Mesenchymal stem cell (in vitro differentiated cells and primary cell): ENCODE data around the gene RNF220.
A peak's percentile ranks its signal among the peaks of the same experiment; 100 is the strongest.

Experiments
- DNase-seq: peaks from one replicate; pipeline ENCODE4 v3.0.0-alpha.2; 2013
- H2AFZ ChIP-seq: one replicate; pipeline ENCODE4 v1.6.1; 2013; ENCODE audit warnings: low read depth, mild to moderate bottlenecking, control low read depth, inconsistent platforms, low read length, moderate library complexity
- H2AK5ac ChIP-seq: 2 replicates; pipeline ENCODE4 v1.6.1; 2013; ENCODE audit warnings: low read length, moderate library complexity, mild to moderate bottlenecking, inconsistent platforms; ENCODE audit not compliant: severe bottlenecking
- H2BK120ac ChIP-seq: one replicate; pipeline ENCODE4 v1.6.1; 2013; ENCODE audit warnings: low read depth, mild to moderate bottlenecking, inconsistent platforms, low read length, moderate library complexity
- H2BK12ac ChIP-seq, 2 experiments: one replicate each; pipeline ENCODE4 v1.6.1; 2013; ENCODE audit warnings: inconsistent platforms in 2 of 2, low read length in 2 of 2, mild to moderate bottlenecking in 2 of 2, moderate library complexity in 2 of 2, control low read depth in 1 of 2
- H2BK15ac ChIP-seq: one replicate; pipeline ENCODE4 v1.6.1; 2013; ENCODE audit warnings: mild to moderate bottlenecking, low read depth, inconsistent platforms; ENCODE audit not compliant: poor library complexity, severe bottlenecking
- H2BK5ac ChIP-seq: 2 replicates; pipeline ENCODE4 v1.6.1; 2013; ENCODE audit warnings: low read depth, mild to moderate bottlenecking, low read length, control low read depth, inconsistent platforms; ENCODE audit not compliant: poor library complexity, severe bottlenecking
- H3K14ac ChIP-seq, 2 experiments: one replicate each; pipeline ENCODE4 v1.6.1; 2013; ENCODE audit warnings: inconsistent platforms in 2 of 2, low read length in 2 of 2, control low read depth in 1 of 2, mild to moderate bottlenecking in 1 of 2, moderate library complexity in 1 of 2
- H3K18ac ChIP-seq, 2 experiments: one replicate each; pipeline ENCODE4 v1.6.1; 2013; ENCODE audit warnings: inconsistent platforms in 2 of 2, low read length in 2 of 2, control low read depth in 1 of 2, low read depth in 1 of 2, mild to moderate bottlenecking in 1 of 2
- H3K23ac ChIP-seq, 2 experiments: one replicate each; pipeline ENCODE4 v1.6.1; 2013; ENCODE audit warnings: inconsistent platforms in 2 of 2, low read length in 2 of 2, mild to moderate bottlenecking in 2 of 2, moderate library complexity in 2 of 2, control low read depth in 1 of 2
- H3K27ac ChIP-seq: 2 replicates; pipeline ENCODE4 v1.5.1; 2013; ENCODE audit warnings: mild to moderate bottlenecking, moderate library complexity, low read length, control low read depth, inconsistent platforms; ENCODE audit not compliant: poor library complexity, severe bottlenecking
- H3K27me3 ChIP-seq, 2 experiments: 2 replicates each; pipeline versions ENCODE4 v1.6.1 to v1.7.0; 2013; ENCODE audit warnings: low read length in 2 of 2, mild to moderate bottlenecking in 2 of 2, moderate library complexity in 2 of 2, control low read depth in 1 of 2, inconsistent platforms in 1 of 2; ENCODE audit not compliant: control insufficient read depth in 1 of 2, insufficient read depth in 1 of 2
- H3K36me3 ChIP-seq, 2 experiments: 2 replicates each; pipeline versions ENCODE4 v1.6.1 to v1.7.0; 2013; ENCODE audit warnings: low read length in 2 of 2, control low read depth in 1 of 2, inconsistent platforms in 1 of 2, low read depth in 1 of 2, mild to moderate bottlenecking in 1 of 2; ENCODE audit not compliant: insufficient read depth in 2 of 2, control insufficient read depth in 1 of 2
- H3K4ac ChIP-seq, 2 experiments: one replicate each; pipeline ENCODE4 v1.6.1; 2013; ENCODE audit warnings: inconsistent platforms in 2 of 2, low read length in 2 of 2, mild to moderate bottlenecking in 2 of 2, moderate library complexity in 2 of 2, control low read depth in 1 of 2, low read depth in 1 of 2
- H3K4me1 ChIP-seq: 2 replicates; pipeline ENCODE4 v1.6.1; 2013; ENCODE audit warnings: low read depth, low read length, control low read depth; ENCODE audit not compliant: control insufficient read depth, insufficient read depth
- H3K4me2 ChIP-seq: 2 replicates; pipeline ENCODE4 v1.6.1; 2013; ENCODE audit warnings: low read length, mild to moderate bottlenecking, inconsistent platforms; ENCODE audit not compliant: poor library complexity, severe bottlenecking
- H3K4me3 ChIP-seq, 2 experiments: 2 replicates each; pipeline versions ENCODE4 v1.5.1 to v1.7.0; 2013; ENCODE audit warnings: low read length in 2 of 2, mild to moderate bottlenecking in 2 of 2, control low read depth in 1 of 2, low read depth in 1 of 2; ENCODE audit not compliant: insufficient read depth in 1 of 2
- H3K79me1 ChIP-seq: replicated peaks from 2 replicates; pipeline ENCODE4 v1.6.1; 2013; ENCODE audit warnings: mild to moderate bottlenecking, control low read depth, low read length, inconsistent platforms; ENCODE audit not compliant: poor library complexity, severe bottlenecking
- H3K9ac ChIP-seq: 2 replicates; pipeline ENCODE4 v1.7.0; 2013; ENCODE audit warnings: mild to moderate bottlenecking, low read length, moderate library complexity
- H3K9me3 ChIP-seq: 2 replicates; pipeline ENCODE4 v1.7.0; 2013; ENCODE audit warnings: mild to moderate bottlenecking, low read length; ENCODE audit not compliant: control insufficient read depth
- H4K8ac ChIP-seq: one replicate; pipeline ENCODE4 v1.6.1; 2013; ENCODE audit warnings: inconsistent platforms, mild to moderate bottlenecking, low read length, moderate library complexity
- H4K91ac ChIP-seq: one replicate; pipeline ENCODE4 v1.6.1; 2013; ENCODE audit warnings: mild to moderate bottlenecking, low read length, inconsistent platforms
- WGBS: methylation state at CpG from one replicate; pipeline ENCODE4 v1.1.7; 2013; ENCODE audit warnings: mixed read lengths; 5-methylcytosine and 5-hydroxymethylcytosine counted together

RNF220 gene

GRCh38 chr1:44407430-44408211 lies 2.6 kb downstream of the RNF220 start:
- peaks cover 78 to 94% of the 10 kb centered on the region in 2 experiments for H3K27me3 ChIP-seq
- H3K9ac ChIP-seq = no peak overlapping the region
- no peak overlapping the region for H3K4me3 ChIP-seq

GRCh38 chr1:44408212-44408582 lies 3.1 kb downstream of the RNF220 start:
- no peak overlapping the region for H2BK12ac ChIP-seq
- H4K8ac ChIP-seq = no peak overlapping the region
- no peak overlapping the region for H3K4me2 ChIP-seq
- H3K36me3 ChIP-seq = no peaks in the 10 kb centered on the region
- no peaks in the 10 kb centered on the region for H3K79me1 ChIP-seq
- H3K4me3 ChIP-seq = no peak overlapping the region
- no peak overlapping the region for H4K91ac ChIP-seq
- H3K27me3 ChIP-seq = peaks cover 81 to 94% of the 10 kb centered on the region in 2 experiments
- H3K23ac ChIP-seq = peak overlapping the region in 1 of 2 experiments; percentile 85
- no peak overlapping the region for H2AK5ac ChIP-seq
- H2BK5ac ChIP-seq = no peak overlapping the region
- 10% methylated on average over 13 of the region's 19 CpGs for WGBS
- peaks cover 33% of the 10 kb centered on the region for H3K4me1 ChIP-seq
- H2BK15ac ChIP-seq = no peak overlapping the region
- H3K18ac ChIP-seq = no peak overlapping the region
- H3K4ac ChIP-seq = no peak overlapping the region
- H3K14ac ChIP-seq = no peak overlapping the region
- no peak overlapping the region for H3K27ac ChIP-seq
- no peak overlapping the region for H2BK120ac ChIP-seq
- peak; percentile 19 for DNase-seq
- no peak overlapping the region for H2AFZ ChIP-seq
- H3K9ac ChIP-seq = no peak overlapping the region
- H3K9me3 ChIP-seq = no peaks in the 10 kb centered on the region

More at GRCh38 chr1:44407430-44408211, 2.6 kb downstream of the RNF220 start:
- Histone ChIP-seq H4K8ac (no peak overlapping the region), H3K4me1 (peaks cover 33% of the 10 kb centered on the region), H2AFZ (no peak overlapping the region), H4K91ac (no peak overlapping the region), H2BK12ac (no peak overlapping the region), H3K9me3 (no peaks in the 10 kb centered on the region), H3K4me2 (peak overlapping the region; percentile 32), H2BK120ac (no peak overlapping the region), H3K14ac (no peak overlapping the region), H3K36me3 (no peaks in the 10 kb centered on the region), H3K18ac (peak overlapping the region in 1 of 2 experiments; percentile 48), H3K27ac (no peak overlapping the region), H2BK5ac (no peak overlapping the region), H3K79me1 (no peaks in the 10 kb centered on the region), H3K4ac (no peak overlapping the region), H3K23ac (peak overlapping the region in 1 of 2 experiments; percentile 98), H2AK5ac (no peak overlapping the region), H2BK15ac (no peak overlapping the region)
- peak; percentile 18 for DNase-seq
- WGBS = 3% methylated on average over 72 of the region's 85 CpGs

- no peak overlapping the region for H2AFZ ChIP-seq
- H2BK120ac ChIP-seq = no peak overlapping the region
- H3K27ac ChIP-seq = no peak overlapping the region
- no peak overlapping the region for H3K18ac ChIP-seq
- no peak overlapping the region for H4K91ac ChIP-seq
- no peak overlapping the region for H3K4me3 ChIP-seq
- WGBS = 4% methylated on average over 33 of the region's 37 CpGs
- no peaks in the 10 kb centered on the region for H3K79me1 ChIP-seq
- H3K9ac ChIP-seq = no peak overlapping the region
- H3K4me1 ChIP-seq = peaks cover 33% of the 10 kb centered on the region
- H3K4ac ChIP-seq = no peak overlapping the region
- H3K36me3 ChIP-seq = no peaks in the 10 kb centered on the region
- H2AK5ac ChIP-seq = no peak overlapping the region
- H3K23ac ChIP-seq = no peak overlapping the region
- H3K14ac ChIP-seq = no peak overlapping the region
- no peak overlapping the region for H2BK15ac ChIP-seq
- peaks cover 89 to 96% of the 10 kb centered on the region in 2 experiments for H3K27me3 ChIP-seq
- no peak overlapping the region for H3K4me2 ChIP-seq
- H4K8ac ChIP-seq = no peak overlapping the region
- H2BK5ac ChIP-seq = no peak overlapping the region
- peak; percentile 28 for DNase-seq
- no peak overlapping the region for H2BK12ac ChIP-seq
- H3K9me3 ChIP-seq = no peaks in the 10 kb centered on the region
Measured at GRCh38 chr1:44408632-44409602, 3.9 kb downstream of the RNF220 start.

GRCh38 chr1:44409757-44410156 lies 4.7 kb downstream of the RNF220 start:
- H2BK5ac ChIP-seq = no peak overlapping the region
- peaks cover 33% of the 10 kb centered on the region for H3K4me1 ChIP-seq
- no peak overlapping the region for H2AFZ ChIP-seq
- H2BK120ac ChIP-seq = no peak overlapping the region
- H4K8ac ChIP-seq = no peak overlapping the region
- H3K18ac ChIP-seq = no peak overlapping the region
- H3K4me2 ChIP-seq = no peak overlapping the region
- H2BK15ac ChIP-seq = no peak overlapping the region
- 54% methylated on average over 3 of the region's 4 CpGs for WGBS
- H3K79me1 ChIP-seq = no peaks in the 10 kb centered on the region
- no peak overlapping the region for H3K4me3 ChIP-seq
- peaks cover 3% of the 10 kb centered on the region for H3K9me3 ChIP-seq
- no peak overlapping the region for H3K23ac ChIP-seq
- H2BK12ac ChIP-seq = no peak overlapping the region
- H3K27me3 ChIP-seq = peaks cover 96% of the 10 kb centered on the region in 2 experiments
- H4K91ac ChIP-seq = no peak overlapping the region
- H3K27ac ChIP-seq = no peak overlapping the region
- no peaks in the 10 kb centered on the region for H3K36me3 ChIP-seq
- H3K14ac ChIP-seq = no peak overlapping the region
- DNase-seq = no peak
- H3K4ac ChIP-seq = no peak overlapping the region
- H2AK5ac ChIP-seq = no peak overlapping the region
- no peak overlapping the region for H3K9ac ChIP-seq
